Muscle of leg (tissue), 11 donors: ENCODE data around the gene GATB. TPM values are rescaled to one million over a fixed set of nuclear protein-coding genes. Genes with fewer than 3 reads are reported as not detected.

Experiments
- DNase-seq: peaks from one replicate; pipeline ENCODE4 v3.0.0; 2013
- H3K27ac ChIP-seq: one replicate; pipeline ENCODE4 v1.5.1; 2013; ENCODE audit warnings: mild to moderate bottlenecking, low read length, control low read depth
- H3K27me3 ChIP-seq: one replicate; pipeline ENCODE4 v1.6.1; 2013; ENCODE audit warnings: low read length; ENCODE audit not compliant: control insufficient read depth, insufficient read depth
- H3K36me3 ChIP-seq: one replicate; pipeline ENCODE4 v1.6.1; 2013; ENCODE audit warnings: low read length; ENCODE audit not compliant: control insufficient read depth, insufficient read depth
- H3K4me1 ChIP-seq: one replicate; pipeline ENCODE4 v1.6.1; 2013; ENCODE audit warnings: low read length; ENCODE audit not compliant: control insufficient read depth, insufficient read depth
- H3K4me3 ChIP-seq: one replicate; pipeline ENCODE4 v1.5.1; 2013; ENCODE audit warnings: low read length, control low read depth
- H3K9me3 ChIP-seq: replicated peaks from 2 replicates; pipeline ENCODE4 v1.6.1; 2013; ENCODE audit warnings: low read depth, low read length; ENCODE audit not compliant: control insufficient read depth
- WGBS: methylation state at CpG from one replicate; pipeline ENCODE4 v1.1.5; 2013; ENCODE audit warnings: missing lambda C conversion rate; ENCODE audit not compliant: insufficient coverage; 5-methylcytosine and 5-hydroxymethylcytosine counted together
- polyA plus RNA-seq, 8 donors: library from polyadenylated mRNA; unstranded; fragments of 120-200 nt; gene quantifications; one replicate each; pipeline versions ENCODE4 v1.2.1 to v1.2.3, GENCODE V29; 2013; ENCODE audit warnings: inconsistent platforms in 1 of 8, low replicate concordance in 1 of 8; ENCODE audit not compliant: insufficient read length in 8 of 8, insufficient read depth in 1 of 8
- total RNA-seq: library from RNA; stranded (reverse); fragments of 120-200 nt; gene quantifications from one replicate; pipeline ENCODE4 v1.2.4, GENCODE V29; 2013

The GATB gene
- total and polyA plus RNA-seq, 9 donors: 15.4 to 23.9 (median 20.2) TPM

DNA sequence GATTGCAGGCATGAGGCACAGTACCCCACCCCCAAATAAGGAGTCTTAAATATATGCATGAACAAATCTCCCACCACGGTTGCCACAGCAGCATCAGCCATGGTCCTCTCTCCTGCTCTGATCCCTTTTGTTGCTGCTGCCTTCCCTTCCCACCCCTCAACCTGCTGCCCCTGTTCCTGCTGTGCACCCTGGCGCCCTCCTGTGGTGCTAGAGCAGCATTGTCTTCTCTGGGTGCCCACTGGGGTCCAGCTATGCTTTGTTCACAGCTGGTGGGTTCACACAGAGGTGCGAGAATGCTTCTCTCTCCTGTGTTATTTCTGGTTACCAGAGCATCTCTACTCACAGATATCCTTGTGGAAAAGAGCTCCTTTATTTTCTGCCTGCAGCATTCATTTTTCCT is 116.2 kb downstream of the GATB start:
- Histone ChIP-seq H3K27ac (no peak overlapping the region), H3K9me3 (no peaks in the 10 kb centered on the region), H3K27me3 (no peaks in the 10 kb centered on the region), H3K4me3 (no peak overlapping the region), H3K36me3 (no peaks in the 10 kb centered on the region), H3K4me1 (no peaks in the 10 kb centered on the region)
- DNase-seq: no peak
- 21% methylated on average over 3 of the region's 3 CpGs for WGBS

DNA sequence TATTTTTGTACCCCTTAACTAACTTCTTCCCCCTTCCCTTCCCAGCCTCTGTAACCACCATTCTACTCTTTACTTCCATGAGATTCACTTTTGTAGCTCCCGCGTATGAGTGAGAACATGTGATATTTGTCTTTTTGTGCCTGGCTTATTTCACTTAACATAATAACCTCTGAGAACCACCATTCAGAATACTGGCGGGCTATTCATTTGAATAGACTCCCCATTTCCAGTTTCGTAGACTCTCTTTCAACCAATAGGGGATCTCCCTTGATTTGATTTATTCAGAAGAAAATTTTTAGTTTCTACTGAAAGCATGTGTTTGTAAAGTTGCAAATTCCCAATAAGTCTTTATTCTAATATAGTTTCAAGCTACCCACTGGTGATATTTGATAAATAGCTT is 117.2 kb downstream of the GATB start:
- DNase-seq: no peak
- Histone ChIP-seq H3K4me1 (no peaks in the 10 kb centered on the region), H3K27ac (no peak overlapping the region), H3K4me3 (no peak overlapping the region), H3K9me3 (no peaks in the 10 kb centered on the region), H3K27me3 (no peaks in the 10 kb centered on the region), H3K36me3 (no peaks in the 10 kb centered on the region)
- no CpG with 5 or more reads among the region's 4 CpGs for WGBS

DNA sequence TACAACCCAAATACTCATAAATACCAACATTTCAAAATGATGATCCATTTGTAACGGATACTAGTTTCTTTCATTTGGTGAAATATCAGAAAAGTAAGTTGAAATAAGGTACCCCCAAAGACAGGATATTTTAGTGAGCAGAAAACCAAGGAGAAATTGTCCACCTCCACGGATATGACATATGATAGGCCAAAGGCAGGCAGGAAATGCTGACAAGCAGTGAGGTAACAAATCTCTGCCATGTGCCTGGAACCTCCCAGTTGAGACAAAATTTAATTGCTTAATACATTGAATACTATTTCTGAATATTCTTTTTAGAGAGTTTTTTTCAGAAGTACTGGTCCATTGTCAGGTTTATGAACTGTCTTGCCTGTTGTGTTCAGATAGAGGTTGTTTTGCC is 118.8 kb downstream of the GATB start:
- no peak for DNase-seq
- no CpG with 5 or more reads among the region's 2 CpGs for WGBS

DNA sequence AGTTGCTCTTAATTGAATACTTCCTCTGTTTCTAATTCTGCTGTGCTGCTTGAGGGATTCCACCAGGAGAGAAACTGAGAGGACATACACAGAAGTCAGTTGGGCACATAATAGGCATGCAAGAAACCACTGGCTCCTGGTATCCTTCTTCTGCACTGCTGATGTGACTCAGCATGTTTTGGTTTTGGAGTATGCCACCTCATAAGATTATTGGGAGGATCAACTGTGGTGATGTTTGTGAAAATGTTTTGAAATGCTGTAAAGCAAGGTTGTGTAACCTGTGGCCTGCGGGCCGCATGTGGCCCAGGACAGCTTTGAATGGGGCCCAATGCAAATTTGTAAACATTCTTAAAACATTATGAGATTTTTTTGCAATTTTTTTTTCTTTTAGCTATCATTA is 119.6 kb downstream of the GATB start:
- DNase-seq: no peak
- Histone ChIP-seq H3K27me3 (no peaks in the 10 kb centered on the region), H3K4me3 (no peak overlapping the region), H3K36me3 (no peaks in the 10 kb centered on the region), H3K9me3 (no peaks in the 10 kb centered on the region), H3K4me1 (no peaks in the 10 kb centered on the region), H3K27ac (no peak overlapping the region)
- no CpG with 5 or more reads among the region's 2 CpGs for WGBS

More for the DNA sequence above, 118.8 kb downstream of the GATB start:
- H3K27me3 ChIP-seq: no peaks in the 10 kb centered on the region
- no peaks in the 10 kb centered on the region for H3K4me1 ChIP-seq
- no peak overlapping the region for H3K4me3 ChIP-seq
- no peaks in the 10 kb centered on the region for H3K9me3 ChIP-seq
- no peaks in the 10 kb centered on the region for H3K36me3 ChIP-seq
- no peak overlapping the region for H3K27ac ChIP-seq

DNA sequence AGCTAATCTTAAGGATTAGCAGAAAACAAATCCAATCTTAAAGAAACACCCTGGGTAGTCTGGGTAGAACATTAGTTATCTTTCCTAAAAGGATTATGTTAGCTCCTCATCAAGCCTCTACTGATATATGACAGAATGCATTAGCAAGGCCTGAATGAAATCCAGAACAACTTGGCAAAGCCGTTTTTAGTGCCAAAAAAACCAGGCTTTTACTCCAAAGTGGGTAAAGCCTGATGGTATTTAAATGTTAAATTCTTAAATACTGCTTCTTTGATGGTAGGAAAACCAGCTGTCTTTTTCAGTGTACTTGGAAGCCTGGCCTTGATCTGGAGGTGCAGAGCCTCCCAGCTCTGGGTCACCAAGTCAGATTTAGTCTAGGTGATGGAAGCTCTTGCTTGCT is 120.4 kb downstream of the GATB start:
- Histone ChIP-seq H3K27me3 (no peaks in the 10 kb centered on the region), H3K36me3 (no peaks in the 10 kb centered on the region), H3K4me1 (no peaks in the 10 kb centered on the region), H3K27ac (no peak overlapping the region), H3K4me3 (no peak overlapping the region), H3K9me3 (no peaks in the 10 kb centered on the region)
- no peak for DNase-seq
- WGBS: no CpG with 5 or more reads among the region's 1 CpG

DNA sequence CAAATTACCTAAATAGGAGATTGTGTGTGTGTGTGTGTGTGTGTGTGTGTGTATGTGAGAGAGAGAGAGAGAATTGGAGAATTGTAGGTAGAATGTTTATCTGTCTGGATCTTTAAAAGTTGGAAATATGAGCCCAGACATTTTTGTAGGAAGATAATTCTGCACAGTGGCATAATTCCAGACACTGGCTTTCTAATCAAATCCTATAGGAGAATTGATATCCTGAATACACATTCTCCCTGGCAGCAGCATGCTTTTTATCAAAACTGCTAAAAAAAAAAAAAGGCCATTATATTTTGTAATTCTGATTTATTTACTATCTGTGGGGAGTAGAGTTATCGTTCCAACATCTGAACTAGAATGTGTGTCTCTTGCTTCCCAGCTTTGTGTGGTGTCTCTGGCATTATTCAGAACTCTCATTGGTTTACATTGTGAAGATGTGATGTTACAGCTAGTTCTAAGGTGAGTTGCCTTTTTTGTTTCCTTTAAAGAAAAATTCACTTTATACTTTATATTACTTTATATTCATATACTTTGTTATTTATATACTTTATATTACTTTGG is 122.4 kb downstream of the GATB start:
- no peaks in the 10 kb centered on the region for H3K9me3 ChIP-seq
- DNase-seq: no peak
- no peaks in the 10 kb centered on the region for H3K36me3 ChIP-seq
- H3K4me3 ChIP-seq: no peak overlapping the region
- no peaks in the 10 kb centered on the region for H3K4me1 ChIP-seq
- WGBS: no CpG with 5 or more reads among the region's 1 CpG
- no peaks in the 10 kb centered on the region for H3K27me3 ChIP-seq
- no peak overlapping the region for H3K27ac ChIP-seq

DNA sequence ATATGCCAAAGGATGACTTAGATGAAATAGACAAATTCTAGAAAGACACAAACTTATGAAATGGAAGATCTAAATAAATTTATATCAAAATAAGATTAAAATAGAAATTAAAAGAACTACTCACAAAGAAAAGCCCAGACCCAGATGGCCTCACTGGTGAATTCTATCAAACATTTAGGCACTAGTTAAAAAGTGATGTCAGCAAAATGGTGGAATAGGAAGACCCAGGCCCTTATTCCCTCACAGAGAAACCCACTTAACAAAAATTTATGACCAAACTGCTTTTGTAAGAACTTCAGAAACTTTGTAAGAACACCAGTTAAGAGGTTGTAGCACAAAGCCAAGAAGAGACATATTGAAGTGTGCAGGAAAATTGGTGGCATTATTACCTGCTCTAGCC is 129.5 kb downstream of the GATB start:
- Histone ChIP-seq H3K9me3 (no peaks in the 10 kb centered on the region), H3K27ac (no peak overlapping the region), H3K4me1 (no peaks in the 10 kb centered on the region), H3K36me3 (no peaks in the 10 kb centered on the region), H3K27me3 (peaks cover 2% of the 10 kb centered on the region), H3K4me3 (no peak overlapping the region)
- DNase-seq: no peak

DNA sequence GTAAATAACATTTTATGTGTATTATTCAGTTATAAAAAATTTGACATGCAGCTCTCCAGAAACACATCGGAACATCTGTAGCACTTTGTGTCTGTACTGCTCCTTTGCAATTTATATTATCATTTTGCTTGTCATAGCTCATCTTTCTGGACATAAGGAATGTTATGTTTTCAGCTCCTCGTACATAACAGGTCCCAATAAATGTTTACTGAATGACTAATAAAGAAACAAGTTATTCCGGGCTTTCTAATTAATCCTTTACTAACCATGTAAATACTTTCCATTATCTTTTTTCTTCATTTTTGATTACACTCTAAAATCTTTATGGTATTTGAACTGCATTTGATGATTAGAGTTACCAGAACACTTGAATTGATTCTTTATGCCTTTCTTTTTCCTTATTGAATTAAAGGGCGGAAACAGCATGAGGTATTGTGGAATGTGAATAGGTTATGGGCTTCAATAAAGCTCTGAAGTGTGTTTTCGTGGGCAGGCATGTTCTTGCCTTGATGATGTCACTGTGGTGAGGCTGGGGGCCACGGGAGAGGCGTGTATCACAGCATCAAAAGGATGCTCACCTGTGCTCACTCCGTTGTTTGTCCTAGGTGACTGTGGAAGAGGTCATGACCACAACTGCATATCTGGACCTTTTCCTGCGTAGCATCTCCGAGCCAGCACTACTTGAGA is 131.6 kb downstream of the GATB start:
- no peak for DNase-seq
- Histone ChIP-seq H3K36me3 (no peaks in the 10 kb centered on the region), H3K27ac (no peak overlapping the region), H3K4me1 (peaks cover 2% of the 10 kb centered on the region), H3K4me3 (no peak overlapping the region), H3K9me3 (no peaks in the 10 kb centered on the region), H3K27me3 (peaks cover 2% of the 10 kb centered on the region)
- WGBS: 77% methylated on average over 6 of the region's 10 CpGs

DNA sequence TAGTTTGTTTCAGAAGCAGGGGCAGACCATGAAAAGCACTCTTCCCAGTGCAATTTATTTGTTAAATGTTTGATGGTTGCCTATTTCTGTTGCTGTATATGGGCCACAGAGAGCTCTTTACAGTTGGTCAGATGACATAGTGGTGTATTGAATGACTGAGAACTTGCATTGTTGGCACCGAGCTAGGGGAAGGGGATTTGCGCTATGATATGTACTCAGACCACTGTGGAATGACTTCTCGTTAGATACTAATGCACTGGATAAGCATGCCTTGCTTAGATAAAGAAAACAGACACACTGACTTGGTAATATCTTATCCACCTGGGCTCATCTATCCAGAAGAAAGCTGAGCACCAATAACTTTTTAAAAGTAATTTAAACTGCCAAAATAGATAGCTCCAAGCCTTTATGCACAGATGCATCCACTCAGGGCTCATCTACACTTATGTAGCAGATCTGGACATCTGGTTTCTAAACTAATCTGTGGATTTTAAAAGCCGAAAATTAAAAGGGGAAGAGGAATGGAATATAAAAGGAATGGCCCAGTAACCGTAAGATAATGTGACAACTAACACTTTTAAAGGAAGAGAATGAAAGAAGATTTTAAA is 132.7 kb downstream of the GATB start:
- Histone ChIP-seq H3K4me1 (peaks cover 2% of the 10 kb centered on the region), H3K27me3 (peaks cover 2% of the 10 kb centered on the region), H3K27ac (no peak overlapping the region), H3K4me3 (no peak overlapping the region), H3K36me3 (no peaks in the 10 kb centered on the region), H3K9me3 (no peaks in the 10 kb centered on the region)
- WGBS: no CpG with 5 or more reads among the region's 5 CpGs
- DNase-seq: peak; percentile 44

DNA sequence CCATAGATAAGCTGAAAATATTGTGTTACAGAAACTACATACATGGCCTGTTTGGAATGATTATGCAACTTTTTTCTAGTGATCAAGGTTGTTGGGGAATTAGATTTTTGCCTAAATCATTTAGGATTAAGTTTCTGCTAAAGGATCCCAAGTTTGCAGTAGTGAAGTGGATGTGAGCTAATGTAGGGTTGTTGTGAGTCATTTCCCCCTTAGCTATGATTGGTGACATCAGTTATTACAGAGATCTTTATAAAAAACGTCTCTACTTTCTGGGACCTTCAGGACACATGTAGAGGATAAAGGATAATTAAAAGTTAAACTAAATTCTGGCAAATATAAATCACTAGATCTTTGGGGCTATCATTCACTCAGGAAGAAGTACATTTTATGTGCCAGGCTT is 133.3 kb downstream of the GATB start:
- H3K9me3 ChIP-seq: no peaks in the 10 kb centered on the region
- no peak for DNase-seq
- H3K4me1 ChIP-seq: peaks cover 2% of the 10 kb centered on the region
- peaks cover 2% of the 10 kb centered on the region for H3K27me3 ChIP-seq
- no peak overlapping the region for H3K4me3 ChIP-seq
- H3K36me3 ChIP-seq: no peaks in the 10 kb centered on the region
- WGBS: no CpG with 5 or more reads among the region's 1 CpG
- no peak overlapping the region for H3K27ac ChIP-seq
